ENCODE measurements around the gene MOB1B. TPM values are rescaled to one million over a fixed set of nuclear protein-coding genes. Genes with fewer than 3 reads are reported as not detected.
A peak's percentile ranks its signal among the peaks of the same experiment; 100 is the strongest.

MOB1B gene
- total RNA-seq, 5 donors from 2014 or later (not counting 1 experiment from before 2014, with no cell fraction given): 10.7 to 16.0 (median 11.2) TPM

GRCh38 chr4:70873216-70873615 lies 29.0 kb upstream of the MOB1B start:
- POLR2A ChIA-PET: no interaction called here
- DNase-seq (no peak), ATAC-seq (replicated peaks in 1 of 4) (no peak)
- no peak overlapping the region for H3K27ac ChIP-seq (ENCODE audit: low read length)
- Mint-ChIP-seq H3K4me1 (no peaks in the 10 kb centered on the region), H3K27ac (no peak overlapping the region), H3K27me3 (peaks cover 0 to 3% of the 10 kb centered on the region in 2 donors), H3K36me3 (no peaks in the 10 kb centered on the region), H3K9me3 (no peaks in the 10 kb centered on the region), H3K4me3 (no peak overlapping the region)
- H3K4me3 ChIP-seq (ENCODE audit: control insufficient read depth in 1 of 2, extremely low read depth in 1 of 2, low read length in 1 of 2): no peak overlapping the region
- no CpG with 5 or more reads among the region's 3 CpGs for WGBS (ENCODE audit: insufficient coverage)
- H3K27me3 ChIP-seq (replicated peaks in 1 of 2; ENCODE audit: control insufficient read depth in 2 of 2, extremely low read depth in 1 of 2, insufficient read depth in 2 of 2, low read length in 1 of 2): peaks cover 0 to 5% of the 10 kb centered on the region in 2 experiments
- H3K9me3 ChIP-seq: no peaks in the 10 kb centered on the region
- CTCF ChIA-PET: interaction anchor here in 1 of 2 donors (0.6 kb wide), 1 partner anchor 144 kb away, joined by 3 read pairs; no protein-coding TSS in a partner anchor
- no peaks in the 10 kb centered on the region for H3K36me3 ChIP-seq (ENCODE audit: control insufficient read depth in 2 of 2, extremely low read depth in 1 of 2, insufficient read depth in 1 of 2, low read length in 1 of 2)
- H3K4me1 ChIP-seq (ENCODE audit: control insufficient read depth in 1 of 2, extremely low read depth in 1 of 2, insufficient read depth in 2 of 2, low read length in 2 of 2): no peaks in the 10 kb centered on the region

GRCh38 chr4:70874268-70875156 lies 27.7 kb upstream of the MOB1B start:
- peaks cover 0 to 3% of the 10 kb centered on the region in 2 donors for H3K27me3 Mint-ChIP-seq
- H3K36me3 Mint-ChIP-seq: no peaks in the 10 kb centered on the region
- peaks cover 0 to 3% of the 10 kb centered on the region in 2 experiments for H3K27me3 ChIP-seq (replicated peaks in 1 of 2; ENCODE audit: control insufficient read depth in 2 of 2, extremely low read depth in 1 of 2, insufficient read depth in 2 of 2, low read length in 1 of 2)
- POLR2A ChIA-PET: no interaction called here
- no peaks in the 10 kb centered on the region for H3K9me3 Mint-ChIP-seq
- no peak overlapping the region for H3K27ac ChIP-seq (ENCODE audit: low read length)
- 86% methylated on average over 10 of the region's 19 CpGs for WGBS (ENCODE audit: insufficient coverage)
- no peaks in the 10 kb centered on the region for H3K4me1 Mint-ChIP-seq
- no peak overlapping the region for H3K4me3 Mint-ChIP-seq
- H3K27ac Mint-ChIP-seq: no peak overlapping the region
- H3K36me3 ChIP-seq (ENCODE audit: control insufficient read depth in 2 of 2, extremely low read depth in 1 of 2, insufficient read depth in 1 of 2, low read length in 1 of 2): no peaks in the 10 kb centered on the region
- H3K4me3 ChIP-seq (ENCODE audit: control insufficient read depth in 1 of 2, extremely low read depth in 1 of 2, low read length in 1 of 2): no peak overlapping the region
- CTCF ChIA-PET: no interaction called here
- DNase-seq: no peak
- H3K9me3 ChIP-seq: no peaks in the 10 kb centered on the region
- ATAC-seq (replicated peaks in 1 of 4): no peak
- no peaks in the 10 kb centered on the region for H3K4me1 ChIP-seq (ENCODE audit: control insufficient read depth in 1 of 2, extremely low read depth in 1 of 2, insufficient read depth in 2 of 2, low read length in 2 of 2)

GRCh38 chr4:70877556-70877955 lies 24.6 kb upstream of the MOB1B start:
- CTCF ChIA-PET: interaction anchor here in 1 of 2 donors (0.7 kb wide), 1 partner anchor 27 kb away, joined by 4 read pairs; no protein-coding TSS in a partner anchor
- peaks cover 0 to 3% of the 10 kb centered on the region in 2 experiments for H3K27me3 ChIP-seq (replicated peaks in 1 of 2; ENCODE audit: control insufficient read depth in 2 of 2, extremely low read depth in 1 of 2, insufficient read depth in 2 of 2, low read length in 1 of 2)
- WGBS (ENCODE audit: insufficient coverage): no CpG with 5 or more reads among the region's 3 CpGs
- no peak for ATAC-seq (replicated peaks in 1 of 4)
- Mint-ChIP-seq H3K9me3 (no peaks in the 10 kb centered on the region), H3K27ac (no peak overlapping the region), H3K4me1 (no peaks in the 10 kb centered on the region), H3K4me3 (no peak overlapping the region), H3K36me3 (no peaks in the 10 kb centered on the region), H3K27me3 (no peaks in the 10 kb centered on the region)
- H3K4me1 ChIP-seq (ENCODE audit: control insufficient read depth in 1 of 2, extremely low read depth in 1 of 2, insufficient read depth in 2 of 2, low read length in 2 of 2): no peaks in the 10 kb centered on the region
- no peak for DNase-seq
- H3K4me3 ChIP-seq (ENCODE audit: control insufficient read depth in 1 of 2, extremely low read depth in 1 of 2, low read length in 1 of 2): no peak overlapping the region
- H3K27ac ChIP-seq (ENCODE audit: low read length): no peak overlapping the region
- POLR2A ChIA-PET: no interaction called here
- no peaks in the 10 kb centered on the region for H3K36me3 ChIP-seq (ENCODE audit: control insufficient read depth in 2 of 2, extremely low read depth in 1 of 2, insufficient read depth in 1 of 2, low read length in 1 of 2)
- H3K9me3 ChIP-seq: no peaks in the 10 kb centered on the region

GRCh38 chr4:70880739-70881138 lies 21.4 kb upstream of the MOB1B start:
- no peaks in the 10 kb centered on the region for H3K9me3 Mint-ChIP-seq
- WGBS (ENCODE audit: insufficient coverage): no CpG with 5 or more reads among the region's 3 CpGs
- no peaks in the 10 kb centered on the region for H3K36me3 Mint-ChIP-seq
- H3K4me3 Mint-ChIP-seq: no peak overlapping the region
- no peak for DNase-seq
- ChIA-PET CTCF (no interaction called here), POLR2A (no interaction called here)
- no peaks in the 10 kb centered on the region for H3K36me3 ChIP-seq (ENCODE audit: control insufficient read depth in 2 of 2, extremely low read depth in 1 of 2, insufficient read depth in 1 of 2, low read length in 1 of 2)
- no peak overlapping the region for H3K27ac Mint-ChIP-seq
- no peaks in the 10 kb centered on the region for H3K4me1 Mint-ChIP-seq
- no peaks in the 10 kb centered on the region for H3K9me3 ChIP-seq
- no peak overlapping the region for H3K27ac ChIP-seq (ENCODE audit: low read length)
- ATAC-seq (replicated peaks in 1 of 4): no peak
- H3K27me3 ChIP-seq (replicated peaks in 1 of 2; ENCODE audit: control insufficient read depth in 2 of 2, extremely low read depth in 1 of 2, insufficient read depth in 2 of 2, low read length in 1 of 2): no peaks in the 10 kb centered on the region
- H3K27me3 Mint-ChIP-seq: no peaks in the 10 kb centered on the region
- no peak overlapping the region for H3K4me3 ChIP-seq (ENCODE audit: control insufficient read depth in 1 of 2, extremely low read depth in 1 of 2, low read length in 1 of 2)
- H3K4me1 ChIP-seq (ENCODE audit: control insufficient read depth in 1 of 2, extremely low read depth in 1 of 2, insufficient read depth in 2 of 2, low read length in 2 of 2): no peaks in the 10 kb centered on the region

GRCh38 chr4:70885174-70885573 lies 17.0 kb upstream of the MOB1B start:
- no peak overlapping the region for H3K4me3 Mint-ChIP-seq
- peak in 1 of 35 experiments; percentile 2 for DNase-seq
- Histone ChIP-seq H3K27me3 (replicated peaks in 1 of 2; ENCODE audit: control insufficient read depth in 2 of 2, extremely low read depth in 1 of 2, insufficient read depth in 2 of 2, low read length in 1 of 2) (peaks cover 0 to 2% of the 10 kb centered on the region in 2 experiments), H3K9me3 (no peaks in the 10 kb centered on the region), H3K4me1 (ENCODE audit: control insufficient read depth in 1 of 2, extremely low read depth in 1 of 2, insufficient read depth in 2 of 2, low read length in 2 of 2) (no peaks in the 10 kb centered on the region), H3K27ac (ENCODE audit: low read length) (no peak overlapping the region), H3K4me3 (ENCODE audit: control insufficient read depth in 1 of 2, extremely low read depth in 1 of 2, low read length in 1 of 2) (no peak overlapping the region), H3K36me3 (ENCODE audit: control insufficient read depth in 2 of 2, extremely low read depth in 1 of 2, insufficient read depth in 1 of 2, low read length in 1 of 2) (no peaks in the 10 kb centered on the region)
- no peaks in the 10 kb centered on the region for H3K9me3 Mint-ChIP-seq
- H3K36me3 Mint-ChIP-seq: no peaks in the 10 kb centered on the region
- ChIA-PET CTCF (no interaction called here), POLR2A (interaction anchor here (0.6 to 0.7 kb wide), 2 partner anchors 20 to 564 kb away, joined by 3 to 9 read pairs; no protein-coding TSS in a partner anchor)
- no peak overlapping the region for H3K27ac Mint-ChIP-seq
- no peak for ATAC-seq (replicated peaks in 1 of 4)
- no peaks in the 10 kb centered on the region for H3K4me1 Mint-ChIP-seq
- no peaks in the 10 kb centered on the region for H3K27me3 Mint-ChIP-seq
- WGBS (ENCODE audit: insufficient coverage): 100% methylated on average over 1 of the region's 6 CpGs

GRCh38 chr4:70892086-70892769 lies 9.9 kb upstream of the MOB1B start:
- Histone ChIP-seq H3K4me1 (ENCODE audit: control insufficient read depth in 1 of 2, extremely low read depth in 1 of 2, insufficient read depth in 2 of 2, low read length in 2 of 2) (no peaks in the 10 kb centered on the region), H3K9me3 (no peaks in the 10 kb centered on the region), H3K27ac (ENCODE audit: low read length) (no peak overlapping the region), H3K36me3 (ENCODE audit: control insufficient read depth in 2 of 2, extremely low read depth in 1 of 2, insufficient read depth in 1 of 2, low read length in 1 of 2) (no peaks in the 10 kb centered on the region), H3K4me3 (ENCODE audit: control insufficient read depth in 1 of 2, extremely low read depth in 1 of 2, low read length in 1 of 2) (no peak overlapping the region), H3K27me3 (replicated peaks in 1 of 2; ENCODE audit: control insufficient read depth in 2 of 2, extremely low read depth in 1 of 2, insufficient read depth in 2 of 2, low read length in 1 of 2) (no peaks in the 10 kb centered on the region)
- Mint-ChIP-seq H3K9me3 (no peaks in the 10 kb centered on the region), H3K4me3 (no peak overlapping the region), H3K36me3 (no peaks in the 10 kb centered on the region), H3K27ac (no peak overlapping the region), H3K27me3 (no peaks in the 10 kb centered on the region), H3K4me1 (no peaks in the 10 kb centered on the region)
- WGBS (ENCODE audit: insufficient coverage): 96% methylated on average over 10 of the region's 11 CpGs
- ChIA-PET POLR2A (interaction anchor here (0.6 to 0.7 kb wide), 3 partner anchors 20 to 169 kb away, joined by 3 to 6 read pairs (median 3); no protein-coding TSS in a partner anchor), CTCF (interaction anchor here in 1 of 2 donors (0.7 kb wide), 1 partner anchor 1457 kb away, joined by 3 read pairs; no protein-coding TSS in a partner anchor)
- ATAC-seq (replicated peaks in 1 of 4) (no peak), DNase-seq (no peak)
